ENCODE measurements around the gene ZC3HAV1L.

DNA sequence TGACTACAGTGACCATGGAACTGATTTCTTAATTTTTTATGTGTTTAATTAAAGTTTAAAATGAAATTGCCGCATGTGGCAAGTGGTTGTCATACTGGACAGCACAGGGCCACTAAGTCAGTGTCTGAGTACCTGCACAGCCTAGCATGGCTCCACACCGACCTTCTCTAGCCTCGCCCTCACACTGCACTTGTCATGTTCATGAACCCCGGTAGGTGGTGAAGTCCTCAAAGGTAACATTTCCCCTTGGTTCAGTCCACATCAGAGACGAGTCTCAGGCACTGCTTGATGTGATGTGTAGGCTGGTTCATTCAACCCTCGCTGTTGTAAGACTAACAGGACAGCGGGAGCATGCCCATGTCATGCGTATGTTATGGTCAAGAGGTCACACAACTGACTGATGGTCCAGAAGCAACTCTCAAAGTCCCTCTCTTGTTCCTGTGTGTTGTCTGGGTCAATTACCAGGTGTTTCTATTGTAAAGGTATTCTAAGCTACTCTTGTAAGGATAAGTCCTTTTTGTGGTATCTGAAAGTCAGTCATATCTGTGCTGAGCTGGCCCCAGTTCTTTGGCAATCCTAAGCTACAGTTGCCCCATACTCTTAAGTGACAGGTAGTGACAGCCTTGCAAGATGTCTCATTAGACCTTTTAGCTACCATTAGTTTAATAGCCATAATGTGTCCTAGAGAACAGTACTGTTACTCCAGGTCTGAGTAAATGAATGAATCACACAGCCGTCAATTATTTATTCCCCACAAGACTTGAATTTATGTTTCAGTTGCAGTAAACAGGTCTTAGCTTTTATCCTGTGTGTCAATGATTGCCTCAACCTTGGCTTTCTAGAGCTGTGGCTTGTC, 32.9 kb upstream of the ZC3HAV1L start:
- TF ChIP-seq, protein P1, sequence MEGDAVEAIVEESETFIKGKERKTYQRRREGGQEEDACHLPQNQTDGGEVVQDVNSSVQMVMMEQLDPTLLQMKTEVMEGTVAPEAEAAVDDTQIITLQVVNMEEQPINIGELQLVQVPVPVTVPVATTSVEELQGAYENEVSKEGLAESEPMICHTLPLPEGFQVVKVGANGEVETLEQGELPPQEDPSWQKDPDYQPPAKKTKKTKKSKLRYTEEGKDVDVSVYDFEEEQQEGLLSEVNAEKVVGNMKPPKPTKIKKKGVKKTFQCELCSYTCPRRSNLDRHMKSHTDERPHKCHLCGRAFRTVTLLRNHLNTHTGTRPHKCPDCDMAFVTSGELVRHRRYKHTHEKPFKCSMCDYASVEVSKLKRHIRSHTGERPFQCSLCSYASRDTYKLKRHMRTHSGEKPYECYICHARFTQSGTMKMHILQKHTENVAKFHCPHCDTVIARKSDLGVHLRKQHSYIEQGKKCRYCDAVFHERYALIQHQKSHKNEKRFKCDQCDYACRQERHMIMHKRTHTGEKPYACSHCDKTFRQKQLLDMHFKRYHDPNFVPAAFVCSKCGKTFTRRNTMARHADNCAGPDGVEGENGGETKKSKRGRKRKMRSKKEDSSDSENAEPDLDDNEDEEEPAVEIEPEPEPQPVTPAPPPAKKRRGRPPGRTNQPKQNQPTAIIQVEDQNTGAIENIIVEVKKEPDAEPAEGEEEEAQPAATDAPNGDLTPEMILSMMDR (IDR thresholded peaks at IDR 0.05; ENCODE audit: low read depth, low read length, poor library complexity, severe bottlenecking): no peak
- TF ChIP-seq EZH2phosphoT487 (IDR thresholded peaks at IDR 0.05; ENCODE audit: borderline replicate concordance, low read length): no peak

Measured in DOHH2 (cell line).